IPS DF 6.9 (cell line): Measurements from ENCODE around the gene LONP2.

ENCODE experiments used
- DNase-seq: peaks from one replicate; pipeline ENCODE4 v3.0.0-alpha.2; 2013; ENCODE audit warnings: low read depth, low spot score
- H3K27ac ChIP-seq: one replicate; pipeline ENCODE4 v1.5.1; 2013; ENCODE audit warnings: low read length, control low read depth
- H3K27me3 ChIP-seq: 2 replicates; pipeline ENCODE4 v1.6.1; 2013; ENCODE audit warnings: mild to moderate bottlenecking, low read length; ENCODE audit not compliant: control insufficient read depth, insufficient read depth
- H3K36me3 ChIP-seq: 2 replicates; pipeline ENCODE4 v1.6.1; 2013; ENCODE audit warnings: low read length; ENCODE audit not compliant: control insufficient read depth, insufficient read depth
- H3K4me1 ChIP-seq: 2 replicates; pipeline ENCODE4 v1.6.1; 2013; ENCODE audit warnings: low read length; ENCODE audit not compliant: control insufficient read depth, insufficient read depth
- H3K4me3 ChIP-seq: 2 replicates; pipeline ENCODE4 v1.5.1; 2013; ENCODE audit warnings: mild to moderate bottlenecking, low read length
- H3K9me3 ChIP-seq: 2 replicates; pipeline ENCODE4 v1.6.1; 2013; ENCODE audit warnings: low read length, inconsistent platforms; ENCODE audit not compliant: control insufficient read depth, insufficient read depth
- WGBS: extraction: QIAGEN DNeasy Blood & Tissue Kit; methylation state at CpG from one replicate; pipeline ENCODE4 v1.1.7; 2013; ENCODE audit warnings: mixed read lengths, missing lambda C conversion rate; ENCODE audit not compliant: insufficient read length, insufficient coverage; 5-methylcytosine and 5-hydroxymethylcytosine counted together

Gene LONP2

DNA sequence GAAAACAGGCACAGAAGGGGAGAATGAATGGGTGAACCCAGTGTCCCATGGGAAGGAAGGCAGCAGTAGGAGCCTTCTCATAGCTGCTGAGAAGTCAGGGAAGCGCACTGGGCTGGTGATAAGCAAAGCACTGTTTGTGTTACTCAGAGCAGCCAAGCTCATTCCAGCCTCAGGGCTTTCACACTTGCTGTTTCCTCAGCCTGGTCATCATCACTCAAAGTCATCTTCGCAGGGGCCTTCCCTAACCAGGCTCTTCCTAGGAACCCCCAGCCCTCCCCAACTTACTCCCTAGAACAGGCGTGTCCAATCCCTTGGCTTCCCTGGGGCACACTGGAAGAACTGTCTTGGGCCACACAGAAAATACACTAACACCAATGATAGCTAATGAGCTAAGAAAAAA, 32.1 kb upstream of the LONP2 start:
- Histone ChIP-seq H3K27me3 (no peaks in the 10 kb centered on the region), H3K4me3 (no peak overlapping the region), H3K27ac (no peak overlapping the region), H3K9me3 (no peaks in the 10 kb centered on the region), H3K4me1 (no peaks in the 10 kb centered on the region), H3K36me3 (no peaks in the 10 kb centered on the region)
- WGBS = no CpG with 5 or more reads among the region's 3 CpGs
- DNase-seq = no peak

DNA sequence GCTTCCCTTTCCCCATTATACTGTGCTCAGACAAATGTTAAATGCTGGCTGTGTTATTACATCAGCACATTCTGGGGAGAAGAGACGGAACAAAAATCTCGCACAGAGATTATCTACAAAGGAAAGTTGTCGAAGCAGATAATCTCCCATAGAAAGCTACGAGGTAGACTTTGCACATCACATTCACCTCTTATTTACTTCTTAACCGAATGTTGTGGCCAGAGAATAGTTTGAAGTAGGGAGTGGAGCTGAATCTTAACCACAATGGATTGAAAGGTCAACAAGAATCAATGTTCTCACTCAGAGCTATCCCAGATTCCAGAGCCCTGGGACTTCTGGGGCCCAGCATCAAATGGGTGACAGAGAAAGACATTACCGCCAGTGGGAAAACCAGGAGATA, 28.4 kb upstream of the LONP2 start:
- no peak overlapping the region for H3K27ac ChIP-seq
- no peaks in the 10 kb centered on the region for H3K9me3 ChIP-seq
- no peak for DNase-seq
- H3K4me3 ChIP-seq = no peak overlapping the region
- H3K27me3 ChIP-seq = no peaks in the 10 kb centered on the region
- no peaks in the 10 kb centered on the region for H3K4me1 ChIP-seq
- H3K36me3 ChIP-seq = no peaks in the 10 kb centered on the region
- WGBS = no CpG with 5 or more reads among the region's 6 CpGs

DNA sequence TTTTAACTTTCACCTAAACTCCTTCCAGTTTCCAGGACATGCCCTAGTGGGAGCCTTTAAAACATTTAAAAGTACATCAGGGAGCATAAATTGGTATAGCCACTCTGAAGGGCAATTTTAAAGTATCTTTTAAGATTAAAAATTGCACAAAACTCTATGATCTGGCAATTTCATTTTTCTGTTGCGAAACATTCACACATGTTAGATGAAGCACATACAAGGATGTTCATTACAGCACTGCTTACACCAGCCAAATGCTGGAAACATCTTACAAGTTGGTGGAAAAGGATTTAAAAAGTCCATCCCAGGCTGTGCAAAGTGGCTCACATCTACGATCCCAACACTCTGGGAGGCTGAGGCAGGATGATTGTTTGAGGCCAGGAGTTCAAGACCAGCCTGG, 26.4 kb upstream of the LONP2 start:
- no peaks in the 10 kb centered on the region for H3K27me3 ChIP-seq
- no peak overlapping the region for H3K27ac ChIP-seq
- H3K4me1 ChIP-seq = no peaks in the 10 kb centered on the region
- H3K36me3 ChIP-seq = no peaks in the 10 kb centered on the region
- no peak for DNase-seq
- H3K4me3 ChIP-seq = no peak overlapping the region
- WGBS = no CpG with 5 or more reads among the region's 2 CpGs
- H3K9me3 ChIP-seq = no peaks in the 10 kb centered on the region

DNA sequence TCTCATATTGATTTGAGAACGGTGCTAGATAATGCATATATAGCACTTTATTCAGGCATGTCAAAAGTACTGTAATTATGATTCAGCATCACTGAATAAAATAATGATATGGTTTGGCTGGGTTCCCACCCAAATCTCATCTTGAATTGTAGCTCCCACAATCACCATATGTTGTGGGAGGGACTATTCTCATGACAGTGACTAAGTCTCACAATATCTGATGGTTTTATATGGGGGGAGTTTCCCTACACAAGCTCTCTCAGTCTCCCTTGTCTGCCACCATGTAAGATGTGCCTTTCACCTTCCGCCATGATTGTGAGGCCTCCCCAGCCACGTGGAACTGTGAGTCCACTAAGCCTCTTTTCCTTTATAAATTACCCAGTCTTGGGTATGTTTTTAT, 25.6 kb upstream of the LONP2 start:
- WGBS = no CpG with 5 or more reads among the region's 3 CpGs

DNA sequence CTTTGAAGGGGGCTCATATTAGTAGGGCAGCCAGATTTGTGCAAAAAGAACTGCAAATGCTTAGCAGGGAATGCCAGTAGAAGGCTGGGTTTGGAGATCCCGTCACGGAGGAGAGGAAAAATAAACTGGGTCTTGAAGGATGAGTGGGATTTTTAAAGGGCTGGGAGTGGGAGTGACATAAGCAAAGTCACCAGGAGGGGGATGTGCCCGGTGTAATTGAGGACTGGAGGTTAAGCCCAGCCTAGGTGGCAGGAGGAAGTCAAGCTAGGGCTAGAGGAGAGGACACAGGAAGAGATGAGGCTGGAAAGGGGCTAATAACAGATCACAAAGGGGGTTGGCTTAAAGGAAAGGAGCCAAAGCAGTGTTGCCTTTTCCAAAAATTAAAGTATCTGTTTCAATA, 23.2 kb upstream of the LONP2 start:
- Histone ChIP-seq H3K27me3 (no peaks in the 10 kb centered on the region), H3K27ac (no peak overlapping the region), H3K4me3 (no peak overlapping the region), H3K9me3 (no peaks in the 10 kb centered on the region), H3K36me3 (no peaks in the 10 kb centered on the region), H3K4me1 (no peaks in the 10 kb centered on the region)
- no peak for DNase-seq
- no CpG with 5 or more reads among the region's 3 CpGs for WGBS

More for the DNA sequence above, 25.6 kb upstream of the LONP2 start:
- no peaks in the 10 kb centered on the region for H3K9me3 ChIP-seq
- no peaks in the 10 kb centered on the region for H3K4me1 ChIP-seq
- H3K36me3 ChIP-seq = no peaks in the 10 kb centered on the region
- no peak overlapping the region for H3K4me3 ChIP-seq
- no peak for DNase-seq
- no peaks in the 10 kb centered on the region for H3K27me3 ChIP-seq
- H3K27ac ChIP-seq = no peak overlapping the region

DNA sequence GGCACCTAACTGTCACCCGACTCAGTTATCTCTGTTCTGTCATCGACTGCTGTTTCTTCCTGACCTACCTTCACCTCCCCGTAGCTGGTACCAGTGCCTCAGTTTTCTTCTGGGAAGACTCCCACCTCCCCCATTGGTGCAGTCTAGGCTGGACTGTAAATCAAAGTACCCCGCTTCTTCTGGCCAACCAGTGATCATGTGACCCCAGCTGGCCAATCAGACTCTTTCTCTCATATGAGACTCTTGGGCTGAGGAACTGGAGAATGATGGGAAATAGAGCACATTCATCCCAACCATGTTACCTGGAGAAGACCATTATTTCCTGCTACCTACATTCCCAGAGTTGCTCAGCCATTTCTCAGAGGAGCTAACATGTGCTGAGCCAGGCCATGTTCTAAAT, 20.6 kb upstream of the LONP2 start:
- Histone ChIP-seq H3K4me1 (no peaks in the 10 kb centered on the region), H3K4me3 (no peak overlapping the region), H3K27ac (no peak overlapping the region), H3K9me3 (no peaks in the 10 kb centered on the region), H3K27me3 (no peaks in the 10 kb centered on the region), H3K36me3 (no peaks in the 10 kb centered on the region)
- no CpG with 5 or more reads among the region's 4 CpGs for WGBS
- no peak for DNase-seq

DNA sequence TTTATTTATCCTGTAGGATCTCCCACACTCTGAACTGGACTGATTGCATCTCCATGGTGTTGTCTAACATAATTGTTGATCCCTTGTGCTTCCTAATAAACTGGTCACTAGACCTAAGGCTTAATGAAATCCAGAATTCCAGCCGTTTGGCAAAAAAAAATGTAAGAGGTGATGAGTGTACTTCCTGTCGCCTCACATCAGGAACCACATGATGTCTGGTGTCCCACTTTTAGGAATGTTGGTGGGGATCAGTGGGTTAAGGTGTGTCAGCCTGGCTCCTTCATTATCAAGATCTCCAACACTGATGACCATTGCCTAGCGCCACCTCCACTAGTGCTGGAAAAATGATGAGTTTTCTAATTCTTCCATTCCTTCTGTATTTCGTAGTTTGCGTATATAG, 18.6 kb upstream of the LONP2 start:
- no CpG with 5 or more reads among the region's 5 CpGs for WGBS
- no peaks in the 10 kb centered on the region for H3K9me3 ChIP-seq
- no peak overlapping the region for H3K4me3 ChIP-seq
- DNase-seq = no peak
- no peak overlapping the region for H3K27ac ChIP-seq
- no peaks in the 10 kb centered on the region for H3K36me3 ChIP-seq
- H3K4me1 ChIP-seq = no peaks in the 10 kb centered on the region
- H3K27me3 ChIP-seq = no peaks in the 10 kb centered on the region

DNA sequence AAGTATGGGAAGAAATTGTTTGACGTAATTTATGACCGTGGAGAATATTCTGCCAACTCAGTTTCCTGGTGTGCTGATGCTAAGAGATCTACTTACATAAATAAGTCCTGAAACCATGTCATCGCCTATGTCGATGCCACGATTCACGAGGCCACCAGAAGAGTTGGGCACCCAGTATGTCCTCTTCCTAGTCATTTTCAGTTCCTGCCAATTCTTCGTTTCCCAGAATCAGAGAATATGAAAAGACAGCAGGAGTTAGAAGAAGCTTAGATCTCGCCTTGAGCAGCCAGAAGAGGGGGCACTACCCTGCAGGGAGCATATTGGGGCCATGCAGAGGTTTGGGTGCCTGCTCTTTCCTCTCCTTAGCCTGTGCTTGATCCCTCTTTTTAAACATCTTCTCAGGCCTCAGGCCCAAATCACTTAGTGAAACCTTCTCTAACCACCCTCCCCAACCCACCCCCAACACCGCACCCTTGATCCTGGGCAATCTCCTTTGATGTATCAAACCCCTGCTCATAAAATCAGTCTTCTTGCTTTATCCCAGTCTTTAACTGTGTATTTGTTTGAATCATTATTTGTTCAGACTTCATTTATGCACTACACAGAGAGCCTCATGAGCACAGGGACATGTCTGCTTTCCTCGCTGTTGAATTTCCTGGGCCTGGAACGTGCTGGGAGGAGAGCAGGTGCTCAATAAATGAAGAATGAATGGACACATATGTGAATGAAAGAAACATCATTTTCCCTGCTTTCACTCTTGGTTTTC, 12.2 kb upstream of the LONP2 start:
- Histone ChIP-seq H3K4me1 (0 out of 2 replicates have a peak, but pooled peaks cover 1% of the 10 kb centered on the region), H3K27me3 (no peaks in the 10 kb centered on the region), H3K27ac (no peak overlapping the region), H3K36me3 (no peaks in the 10 kb centered on the region), H3K9me3 (no peaks in the 10 kb centered on the region), H3K4me3 (no peak overlapping the region)
- WGBS = 100% methylated on average over 2 of the region's 11 CpGs
- DNase-seq = peak; percentile 16

DNA sequence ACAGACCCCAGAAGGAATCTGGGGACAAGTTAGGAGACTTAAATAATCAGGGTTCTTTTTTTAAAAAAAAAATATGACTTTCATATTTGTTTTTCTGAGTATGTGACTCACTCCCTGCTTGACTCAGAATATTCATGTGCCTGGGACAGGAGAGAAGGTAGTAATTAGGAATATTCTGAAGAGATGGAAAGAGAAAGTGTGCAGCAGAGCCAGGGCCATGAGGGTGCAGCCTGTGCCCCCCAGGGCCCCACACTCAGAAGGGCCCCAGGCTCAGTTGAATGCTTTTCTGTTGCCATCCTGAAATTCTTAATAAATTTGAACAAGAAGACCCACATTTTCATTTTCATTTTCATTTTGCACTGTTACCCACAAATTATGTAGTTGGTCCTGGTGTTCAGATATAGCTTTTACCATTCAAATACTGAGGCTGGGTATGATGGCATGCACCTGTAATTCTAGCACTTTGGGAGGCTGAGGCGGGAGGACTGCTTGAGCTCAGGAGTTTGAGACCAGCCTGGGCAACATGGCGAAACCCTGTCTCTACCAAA, 11.5 kb upstream of the LONP2 start:
- H3K36me3 ChIP-seq = no peaks in the 10 kb centered on the region
- H3K4me1 ChIP-seq = 0 out of 2 replicates have a peak, but pooled peaks cover 1% of the 10 kb centered on the region
- WGBS = no CpG with 5 or more reads among the region's 2 CpGs
- no peaks in the 10 kb centered on the region for H3K27me3 ChIP-seq
- no peak for DNase-seq
- no peak overlapping the region for H3K4me3 ChIP-seq
- no peak overlapping the region for H3K27ac ChIP-seq
- no peaks in the 10 kb centered on the region for H3K9me3 ChIP-seq

DNA sequence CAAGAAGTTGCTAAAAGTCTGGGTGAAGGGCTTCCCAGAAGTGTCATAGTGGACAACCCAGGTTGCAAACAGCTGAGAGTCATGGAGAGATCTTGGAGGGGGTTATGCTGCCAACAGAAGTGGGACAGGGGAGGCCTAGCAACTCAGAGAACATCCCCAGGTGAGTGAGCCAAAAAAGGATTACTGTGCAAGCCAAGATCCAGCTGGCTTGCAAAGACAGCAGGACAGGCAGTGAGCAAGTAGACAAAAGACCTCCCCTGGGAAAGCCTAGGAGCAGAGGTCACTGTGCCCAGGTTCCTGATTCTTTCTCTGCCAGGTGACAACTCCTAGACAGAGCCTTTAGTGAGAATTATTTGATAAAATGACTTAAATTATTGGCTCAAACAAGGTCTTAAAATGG, 9.5 kb upstream of the LONP2 start:
- Histone ChIP-seq H3K27ac (no peak overlapping the region), H3K4me1 (0 out of 2 replicates have a peak, but pooled peaks cover 1% of the 10 kb centered on the region), H3K4me3 (no peak overlapping the region), H3K36me3 (no peaks in the 10 kb centered on the region), H3K27me3 (no peaks in the 10 kb centered on the region), H3K9me3 (no peaks in the 10 kb centered on the region)
- no peak for DNase-seq

DNA sequence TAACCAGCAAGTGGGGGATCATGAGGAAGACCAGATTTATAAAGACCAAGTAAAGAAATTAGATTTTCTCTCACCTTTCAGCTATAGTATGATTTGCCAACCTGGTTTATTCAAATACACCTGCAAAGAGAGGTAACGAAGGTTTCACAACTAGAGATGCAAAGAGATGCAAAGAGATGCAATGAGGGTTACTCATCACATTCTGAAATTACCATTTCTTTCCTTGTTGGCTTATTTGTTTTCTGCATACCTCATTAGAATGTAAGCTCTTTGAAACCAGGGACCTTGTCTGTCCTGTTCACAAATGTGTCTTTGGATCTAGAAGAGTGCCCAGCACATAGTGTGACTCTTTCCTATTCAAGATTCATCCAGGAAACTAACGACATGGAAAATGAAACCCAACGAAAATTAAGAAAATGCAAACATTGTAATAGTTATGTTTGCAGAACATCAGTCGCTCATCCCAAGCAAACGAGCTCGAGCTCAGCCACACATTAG, 9.0 kb upstream of the LONP2 start:
- no peaks in the 10 kb centered on the region for H3K9me3 ChIP-seq
- H3K4me3 ChIP-seq = no peak overlapping the region
- H3K27ac ChIP-seq = no peak overlapping the region
- H3K27me3 ChIP-seq = no peaks in the 10 kb centered on the region
- no CpG with 5 or more reads among the region's 6 CpGs for WGBS
- no peak for DNase-seq
- no peaks in the 10 kb centered on the region for H3K36me3 ChIP-seq
- 0 out of 2 replicates have a peak, but pooled peaks cover 1% of the 10 kb centered on the region for H3K4me1 ChIP-seq
